PC-3 (cell line): ENCODE data around the gene SCAND1. TPM values are rescaled to one million over a fixed set of nuclear protein-coding genes. Genes with fewer than 3 reads are reported as not detected.

ENCODE experiments used
- ATAC-seq: fragments of 200-7000 bp; cut with Tn5 transposase; 2 replicates; pipeline ENCODE4 v1.9.1; 2020; ENCODE audit warnings: mild to moderate bottlenecking, moderate library complexity
- BruUV-seq: library from RNA; stranded (reverse); fragments of 400-500 nt; replicated peaks from 2 replicates; lab custom pipeline; 2021; lab: Mats Ljungman, UMichigan
- CTCF ChIA-PET: fragments of 300-600 bp; sonication (Branson Sonifier 250); formaldehyde crosslinking; loops from one replicate; lab custom pipeline; 2022; ENCODE audit warnings: antibody characterized with exemption; lab: Charles Lee
- POLR2A ChIA-PET: fragments of 300-600 bp; sonication (Branson Sonifier 250); formaldehyde crosslinking; loops from one replicate; lab custom pipeline; 2022; ENCODE audit warnings: antibody characterized with exemption; ENCODE audit not compliant: unreplicated experiment; lab: Charles Lee
- DNase-seq: peaks from one replicate; pipeline ENCODE4 v3.0.0-alpha.2; 2015
- H2AFZ ChIP-seq: fragments of 300-600 bp; sonication (generic); 2 replicates; pipeline ENCODE4 v1.6.0; 2016; ENCODE audit warnings: antibody characterized with exemption, low read length
- H3F3A ChIP-seq: fragments of 300-600 bp; sonication (generic); one replicate; pipeline ENCODE4 v1.6.0; 2017; ENCODE audit warnings: antibody characterized with exemption, low read length, control low read depth, mild to moderate bottlenecking; ENCODE audit not compliant: unreplicated experiment
- H3K27ac ChIP-seq: fragments of 300-600 bp; sonication (generic); 2 replicates; pipeline ENCODE4 v1.5.1; 2016; ENCODE audit warnings: mild to moderate bottlenecking, low read length
- H3K27me3 ChIP-seq: fragments of 300-600 bp; sonication (generic); 2 replicates; pipeline ENCODE4 v1.6.1; 2016; ENCODE audit warnings: low read length, mixed read lengths
- H3K36me3 ChIP-seq: fragments of 300-600 bp; sonication (generic); 2 replicates; pipeline ENCODE4 v1.6.1; 2016; ENCODE audit warnings: low read depth, mixed run types, low read length, mixed read lengths
- H3K4me1 ChIP-seq: fragments of 300-600 bp; sonication (generic); 2 replicates; pipeline ENCODE4 v1.5.1; 2016; ENCODE audit warnings: low read length; ENCODE audit not compliant: insufficient read depth
- H3K4me2 ChIP-seq: fragments of 300-600 bp; sonication (generic); 2 replicates; pipeline ENCODE4 v1.6.0; 2016; ENCODE audit warnings: low read length
- H3K4me3 ChIP-seq: fragments of 300-600 bp; sonication (generic); 2 replicates; pipeline ENCODE4 v1.5.1; 2016; ENCODE audit warnings: mild to moderate bottlenecking, low read length, mixed read lengths
- H3K79me2 ChIP-seq: fragments of 300-600 bp; sonication (generic); 2 replicates; pipeline ENCODE4 v1.6.1; 2017; ENCODE audit warnings: low read length, mixed read lengths
- H3K9ac ChIP-seq: fragments of 300-600 bp; sonication (generic); 2 replicates; pipeline ENCODE4 v1.6.0; 2016; ENCODE audit warnings: mild to moderate bottlenecking, low read length
- H3K9me2 ChIP-seq: fragments of 300-600 bp; sonication (generic); replicated peaks from 2 replicates; pipeline ENCODE4 v1.6.1; 2016; ENCODE audit warnings: mixed run types, low read length, mixed read lengths
- H3K9me3 ChIP-seq: fragments of 300-600 bp; sonication (generic); 2 replicates; pipeline ENCODE4 v1.6.1; 2016; ENCODE audit warnings: low read length, mixed read lengths
- H4K20me1 ChIP-seq: fragments of 300-600 bp; sonication (generic); 2 replicates; pipeline ENCODE4 v1.6.1; 2016; ENCODE audit warnings: low read length, mixed read lengths
- EZH2 ChIP-seq: fragments of 300-600 bp; sonication (generic); IDR thresholded peaks from one replicate; pipeline ENCODE4 v1.6.1; 2017; ENCODE audit warnings: antibody characterized with exemption, mild to moderate bottlenecking, low read length; ENCODE audit not compliant: unreplicated experiment
- EZH2phosphoT487 ChIP-seq: fragments of 300-600 bp; sonication (generic); IDR thresholded peaks from 2 replicates; pipeline ENCODE4 v1.6.1; 2018; ENCODE audit warnings: mild to moderate bottlenecking, antibody characterized with exemption, low read length, borderline replicate concordance
- intact Hi-C: fragments of 100-400 bp; cut with micrococcal nuclease; formaldehyde crosslinking; loops from 2 replicates; pipeline ENCODE4 v1.9.0; 2023
- total RNA-seq: library from RNA; depleted of rRNA; stranded (reverse); fragments of >200 nt; gene quantifications from 2 replicates; pipeline ENCODE4 v1.2.3, GENCODE V29; 2014
- TF ChIP-seq, protein P1 (sequence below): fragments of 300-600 bp; sonication (generic); conservative IDR thresholded peaks from 2 replicates; pipeline ENCODE4 v1.5.1; 2017; ENCODE audit warnings: antibody characterized with exemption, low read depth, mild to moderate bottlenecking, low read length

Gene SCAND1
- total RNA-seq, 1 experiment from 2014 or later = 90.9 TPM

GRCh38 chr20:35917077-35917476 is 37.2 kb downstream of the SCAND1 start:
- H3K9me3 ChIP-seq = no peaks in the 10 kb centered on the region
- H3K27ac ChIP-seq = no peak overlapping the region
- no peak overlapping the region for H3K4me2 ChIP-seq
- no peak overlapping the region for H2AFZ ChIP-seq
- H3K4me3 ChIP-seq = no peak overlapping the region
- ChIA-PET CTCF (no interaction called here), POLR2A (no interaction called here)
- H3K9ac ChIP-seq = no peak overlapping the region
- no peaks in the 10 kb centered on the region for H3K79me2 ChIP-seq
- peaks cover 10% of the 10 kb centered on the region for H3K36me3 ChIP-seq
- BruUV-seq = no TSS peak
- intact Hi-C loops = no loop called here
- no peaks in the 10 kb centered on the region for H4K20me1 ChIP-seq
- no peak for ATAC-seq
- no peak for DNase-seq
- H3F3A ChIP-seq = no peaks in the 10 kb centered on the region
- H3K9me2 ChIP-seq = no peaks in the 10 kb centered on the region
- no peaks in the 10 kb centered on the region for H3K27me3 ChIP-seq
- no peaks in the 10 kb centered on the region for H3K4me1 ChIP-seq
- TF ChIP-seq EZH2phosphoT487 (no peak), EZH2 (no peak)
- TF ChIP-seq, protein P1, sequence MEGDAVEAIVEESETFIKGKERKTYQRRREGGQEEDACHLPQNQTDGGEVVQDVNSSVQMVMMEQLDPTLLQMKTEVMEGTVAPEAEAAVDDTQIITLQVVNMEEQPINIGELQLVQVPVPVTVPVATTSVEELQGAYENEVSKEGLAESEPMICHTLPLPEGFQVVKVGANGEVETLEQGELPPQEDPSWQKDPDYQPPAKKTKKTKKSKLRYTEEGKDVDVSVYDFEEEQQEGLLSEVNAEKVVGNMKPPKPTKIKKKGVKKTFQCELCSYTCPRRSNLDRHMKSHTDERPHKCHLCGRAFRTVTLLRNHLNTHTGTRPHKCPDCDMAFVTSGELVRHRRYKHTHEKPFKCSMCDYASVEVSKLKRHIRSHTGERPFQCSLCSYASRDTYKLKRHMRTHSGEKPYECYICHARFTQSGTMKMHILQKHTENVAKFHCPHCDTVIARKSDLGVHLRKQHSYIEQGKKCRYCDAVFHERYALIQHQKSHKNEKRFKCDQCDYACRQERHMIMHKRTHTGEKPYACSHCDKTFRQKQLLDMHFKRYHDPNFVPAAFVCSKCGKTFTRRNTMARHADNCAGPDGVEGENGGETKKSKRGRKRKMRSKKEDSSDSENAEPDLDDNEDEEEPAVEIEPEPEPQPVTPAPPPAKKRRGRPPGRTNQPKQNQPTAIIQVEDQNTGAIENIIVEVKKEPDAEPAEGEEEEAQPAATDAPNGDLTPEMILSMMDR = no peak

DNA sequence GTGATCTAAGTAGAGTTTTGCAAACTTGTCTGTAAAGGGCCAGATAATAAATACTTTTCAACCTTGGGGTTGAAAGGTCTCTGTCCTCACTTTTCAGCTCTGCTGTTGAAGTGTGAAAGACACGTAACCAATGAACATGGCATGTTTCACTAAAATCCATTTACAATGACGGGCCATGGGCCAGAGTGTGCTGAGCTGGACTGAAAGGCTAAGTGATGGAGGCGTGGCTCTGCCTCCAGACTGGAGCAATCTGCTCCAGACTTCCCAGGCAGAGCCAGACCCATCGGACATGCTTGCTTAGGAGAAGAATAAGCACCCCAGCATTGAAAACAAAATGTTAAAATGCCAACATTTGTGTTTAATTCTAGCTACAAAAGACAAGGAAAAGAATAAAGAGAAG is 41.4 kb downstream of the SCAND1 start:
- ChIA-PET POLR2A (no interaction called here), CTCF (no interaction called here)
- BruUV-seq = no TSS peak
- no peak overlapping the region for H3K27ac ChIP-seq
- H3F3A ChIP-seq = no peaks in the 10 kb centered on the region
- ATAC-seq (no peak), DNase-seq (no peak)
- intact Hi-C loops = no loop called here
- H3K4me3 ChIP-seq = no peak overlapping the region
- no peak overlapping the region for H2AFZ ChIP-seq
- peaks cover 9% of the 10 kb centered on the region for H3K36me3 ChIP-seq
- no peaks in the 10 kb centered on the region for H3K4me1 ChIP-seq
- H3K9ac ChIP-seq = no peak overlapping the region
- no peaks in the 10 kb centered on the region for H4K20me1 ChIP-seq
- no peak overlapping the region for H3K4me2 ChIP-seq
- H3K9me3 ChIP-seq = no peaks in the 10 kb centered on the region
- no peak for TF ChIP-seq EZH2phosphoT487
- no peaks in the 10 kb centered on the region for H3K27me3 ChIP-seq
- no peaks in the 10 kb centered on the region for H3K9me2 ChIP-seq
- no peaks in the 10 kb centered on the region for H3K79me2 ChIP-seq

GRCh38 chr20:35910254-35910653 is 44.0 kb downstream of the SCAND1 start:
- intact Hi-C loops = no loop called here
- Histone ChIP-seq H3K4me1 (no peaks in the 10 kb centered on the region), H3K9ac (no peak overlapping the region), H3K36me3 (peaks cover 3% of the 10 kb centered on the region; the same call in 1 of the 2 replicates), H2AFZ (no peak overlapping the region), H3K4me2 (no peak overlapping the region), H3K27me3 (no peaks in the 10 kb centered on the region), H3K4me3 (no peak overlapping the region), H3K9me3 (no peaks in the 10 kb centered on the region), H3K27ac (no peak overlapping the region), H3K79me2 (no peaks in the 10 kb centered on the region), H4K20me1 (no peaks in the 10 kb centered on the region), H3F3A (no peaks in the 10 kb centered on the region), H3K9me2 (no peaks in the 10 kb centered on the region)
- DNase-seq = no peak
- ChIA-PET POLR2A (no interaction called here), CTCF (interaction anchor here (0.6 kb wide), 1 partner anchor 10 kb away, joined by 3 read pairs; no protein-coding TSS in a partner anchor)
- no TSS peak for BruUV-seq
- no peak for ATAC-seq
- TF ChIP-seq EZH2 = no peak
- TF ChIP-seq, protein P1 = no peak
- no peak for TF ChIP-seq EZH2phosphoT487
